ENCODE measurements around the gene GATAD2B.

Gene GATAD2B

GRCh38 chr1:153922972-153923925 is at the start of gene GATAD2B:
TSS of gene GATAD2B (minus strand) at chr1:153922972. CDS start at chr1:153828347, 94,625 bp downstream.
- peak; percentile 99 for DNase-seq

- DNase-seq: no peak
These were observed 47.6 kb upstream of the GATAD2B start for GRCh38 chr1:153970346-153970745.

DNA sequence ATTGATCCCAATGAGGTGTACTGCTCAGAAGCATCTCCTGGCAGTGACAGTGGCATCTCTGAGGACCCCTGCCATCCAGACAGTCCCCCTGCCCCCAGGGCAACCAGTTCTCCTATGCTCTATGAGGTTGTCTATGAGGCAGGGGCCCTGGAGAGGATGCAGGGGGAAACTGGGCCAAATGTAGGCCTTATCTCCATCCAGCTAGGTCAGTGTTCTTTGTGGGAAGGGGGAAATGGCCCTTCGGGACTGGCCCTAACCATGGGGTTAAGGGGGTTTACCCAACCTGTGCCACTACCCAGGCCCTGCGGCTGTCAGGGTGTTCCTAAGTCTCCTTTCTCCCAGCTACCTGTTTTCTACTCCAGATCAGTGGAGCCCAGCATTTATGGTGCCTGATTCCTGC is 46.2 kb upstream of the GATAD2B start:
- no peak for DNase-seq

GRCh38 chr1:153968408-153968807 is 45.6 kb upstream of the GATAD2B start:
- no peak for DNase-seq

DNA sequence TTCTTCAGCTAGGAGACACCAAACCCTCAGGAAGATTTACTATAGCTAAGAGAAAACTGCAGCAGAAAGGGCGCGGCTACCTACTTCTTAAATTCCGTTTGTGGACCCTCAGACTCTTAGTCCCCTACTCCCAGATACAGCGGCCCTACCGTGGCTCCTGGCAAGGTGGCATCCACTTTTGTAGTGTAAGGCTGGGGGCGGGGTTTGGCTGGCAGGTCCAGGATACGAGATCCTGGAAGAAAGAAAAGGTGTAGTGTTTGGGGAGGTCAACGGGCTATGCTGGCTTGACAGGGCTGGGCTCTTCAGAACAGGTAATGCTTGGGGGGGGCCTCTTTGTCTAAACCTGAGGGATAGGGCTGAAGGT is 45.2 kb upstream of the GATAD2B start:
- DNase-seq: peak; percentile 48

GRCh38 chr1:153967107-153967999 is 44.6 kb upstream of the GATAD2B start, which contains the start of gene CREB3L4:
TSS of gene CREB3L4 (plus strand) at chr1:153967902. CDS start at chr1:153968526, 624 bp downstream.
- peak; percentile 95 for DNase-seq

- peak; percentile 67 for DNase-seq
These were observed 41.1 kb upstream of the GATAD2B start for GRCh38 chr1:153963850-153964331.

- peak; percentile 99 for DNase-seq
These were observed 40.5 kb upstream of the GATAD2B start, which contains the start of gene SLC39A1 for GRCh38 chr1:153963030-153963849. TSS of gene SLC39A1 (minus strand) at chr1:153963537. CDS start at chr1:153962715, 822 bp downstream.

GRCh38 chr1:153962088-153963029 is 39.6 kb upstream of the GATAD2B start:
- DNase-seq: peak; percentile 37

GRCh38 chr1:153961421-153961820 is 38.6 kb upstream of the GATAD2B start:
- DNase-seq: peak; percentile 10

GRCh38 chr1:153960206-153960605 is 37.4 kb upstream of the GATAD2B start:
- no peak for DNase-seq

DNA sequence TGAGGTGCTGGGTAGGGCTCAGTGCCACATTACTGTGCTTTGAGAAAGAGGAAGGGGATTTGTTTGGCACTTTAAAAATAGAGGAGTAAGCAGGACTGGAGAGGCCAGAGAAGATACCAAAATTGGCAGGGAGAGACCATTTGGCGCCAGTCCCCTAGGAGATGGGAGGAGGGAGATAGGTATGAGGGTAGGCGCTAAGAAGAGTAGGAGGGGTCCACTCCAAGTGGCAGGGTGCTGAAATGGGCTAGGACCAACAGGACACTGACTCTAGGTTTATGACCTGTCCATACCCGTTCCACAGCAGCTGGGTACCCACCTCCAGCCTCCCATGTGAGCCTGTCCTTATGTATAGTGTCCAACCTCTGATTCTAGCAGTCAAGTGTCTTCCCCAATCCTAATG is 36.7 kb upstream of the GATAD2B start:
- no peak for DNase-seq

DNA sequence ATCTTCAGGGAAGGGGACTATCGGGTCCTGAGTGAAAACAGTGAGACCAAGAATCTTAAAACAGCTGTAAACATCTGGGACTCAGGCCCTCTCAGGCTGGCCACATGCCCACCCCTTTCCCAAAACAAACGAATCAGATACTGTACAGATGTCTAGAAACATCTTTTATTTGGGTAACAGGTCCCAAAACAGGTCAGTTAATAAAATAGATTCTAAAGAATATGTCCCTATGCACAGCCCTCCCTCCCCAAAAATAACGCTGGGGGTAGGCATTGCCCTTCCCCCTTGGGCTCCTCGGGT is 36.1 kb upstream of the GATAD2B start:
- no peak for DNase-seq

GRCh38 chr1:153958111-153958960 is 35.6 kb upstream of the GATAD2B start, which contains the start of gene CRTC2:
TSS of gene CRTC2 (minus strand) at chr1:153958612. CDS start at chr1:153958497, 115 bp downstream.
- peak; percentile 99 for DNase-seq

GRCh38 chr1:153957744-153958110 is 35.0 kb upstream of the GATAD2B start:
- DNase-seq: no peak

GRCh38 chr1:153956997-153957715 is 34.4 kb upstream of the GATAD2B start:
- DNase-seq: no peak

- no peak for DNase-seq
These were observed 32.1 kb upstream of the GATAD2B start for GRCh38 chr1:153954826-153955225.

DNA sequence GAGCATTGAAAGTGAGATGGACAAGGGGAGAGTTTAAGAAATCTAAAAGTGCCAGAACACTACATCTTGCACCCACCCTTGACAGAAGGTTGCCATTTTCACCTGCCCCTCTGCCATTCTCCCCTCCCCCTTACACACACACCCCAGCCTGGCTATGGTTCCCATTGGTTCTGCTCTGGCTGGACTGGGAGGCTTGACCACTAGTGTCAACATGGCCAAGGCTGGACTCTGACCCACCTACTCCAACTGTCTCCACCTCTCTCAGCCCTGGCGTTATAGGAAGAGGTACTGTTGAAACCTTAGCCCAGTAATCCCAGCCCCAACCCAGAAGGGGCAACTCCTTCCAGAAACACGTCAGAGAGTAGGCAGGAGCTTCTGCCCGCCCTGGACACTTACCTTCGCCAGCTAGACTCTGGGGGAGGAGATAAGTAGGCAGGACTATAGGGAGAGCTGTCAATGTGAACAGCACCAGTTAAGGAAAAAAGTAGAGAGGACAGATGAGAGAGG is 31.1 kb upstream of the GATAD2B start:
- DNase-seq: no peak

DNA sequence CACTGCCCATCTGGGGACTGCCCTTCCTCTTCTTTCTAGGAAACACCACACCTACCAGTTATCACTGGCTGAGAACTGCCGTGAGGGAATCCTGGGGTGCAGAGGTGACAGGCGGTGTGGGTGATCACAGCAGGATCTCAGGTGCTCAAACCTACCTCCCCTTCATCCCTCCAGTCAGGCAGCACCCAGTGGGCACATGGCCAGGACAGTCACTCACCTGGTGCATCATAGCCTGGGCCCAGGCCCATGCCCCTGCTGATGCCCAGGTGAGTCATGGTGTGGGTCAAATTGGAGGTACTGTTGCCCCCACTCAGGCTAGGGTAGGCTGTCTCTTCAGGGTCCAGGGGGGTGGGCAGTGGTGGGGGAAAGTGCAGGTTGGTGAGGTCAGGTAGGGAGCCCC is 29.0 kb upstream of the GATAD2B start:
- DNase-seq: no peak
